GM18873 (cell line): ENCODE measurements around the gene NDUFB4.
"Not testable (repeated sequence)": the region's sequence is repeated elsewhere in the genome, so short reads cannot be mapped to it uniquely, and the experiment has no call there.

ENCODE experiments used
- ATAC-seq: cut with Tn5 transposase; IDR thresholded peaks from one replicate; pipeline ENCODE4 v1.9.1; 2021; ENCODE audit warnings: mild to moderate bottlenecking, moderate library complexity, moderate number of reproducible peaks; ENCODE audit not compliant: unreplicated experiment, low FRiP score

NDUFB4 gene

DNA sequence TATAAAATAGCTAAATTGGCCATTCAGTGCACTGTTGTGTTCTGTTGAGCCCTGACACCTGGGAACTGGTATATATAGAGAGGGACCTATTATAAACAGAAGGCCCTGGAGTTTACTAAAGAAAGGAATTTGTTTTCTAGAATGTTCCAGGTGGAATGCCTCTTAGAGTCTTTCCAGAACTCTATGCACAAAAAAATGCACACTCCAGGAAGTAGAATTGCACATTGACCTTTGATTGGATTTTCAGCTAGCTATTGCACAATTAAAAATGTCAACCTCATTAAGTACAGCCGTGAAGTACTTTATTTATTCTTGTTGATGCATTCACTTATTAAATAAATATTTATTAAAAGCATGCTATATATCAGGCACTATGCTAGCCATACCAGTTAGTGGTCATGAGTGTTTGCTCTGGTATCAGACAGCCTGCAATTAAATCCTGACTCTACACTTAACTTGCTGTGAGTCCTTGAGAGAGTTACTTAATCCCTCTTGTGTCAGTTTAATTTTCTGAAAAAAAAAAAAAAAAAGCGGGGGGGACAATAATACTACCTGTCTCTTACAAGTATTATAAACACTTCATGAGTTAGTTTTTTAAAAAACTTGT lies 40.8 kb downstream of the NDUFB4 start:
- ATAC-seq: no peak

DNA sequence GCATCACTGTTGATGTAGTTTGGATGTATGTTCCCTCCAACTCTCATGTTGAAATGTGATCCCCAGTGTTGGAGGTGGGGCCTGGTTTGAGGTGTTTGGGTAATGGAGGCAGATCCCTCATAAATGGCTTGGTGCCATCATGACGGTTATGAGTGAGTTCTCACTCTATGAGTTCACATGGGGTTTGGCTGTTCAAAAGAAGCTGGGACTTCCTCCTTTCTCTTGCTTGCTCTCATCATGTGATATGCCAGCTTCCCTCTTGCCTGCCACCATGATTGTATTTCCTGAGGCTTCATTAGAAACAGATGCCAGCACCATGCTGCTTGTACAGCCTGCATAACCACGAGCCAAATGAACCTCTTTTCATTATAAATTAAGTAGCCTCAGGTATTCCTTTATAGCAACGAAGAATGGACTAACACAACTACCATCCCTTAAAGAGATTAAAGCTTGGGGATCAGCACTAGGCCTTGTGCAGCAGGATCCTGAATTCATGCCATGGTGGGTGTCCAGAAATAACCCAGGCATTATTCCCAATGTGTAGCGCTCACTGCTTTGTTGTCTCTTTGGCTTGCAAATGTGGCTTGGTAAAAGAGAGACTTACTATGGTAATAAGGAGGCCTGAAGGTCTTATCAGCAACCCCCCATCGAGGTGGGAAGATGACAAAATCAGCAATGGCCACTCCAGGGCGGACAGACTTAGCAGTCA lies 41.9 kb downstream of the NDUFB4 start:
- ATAC-seq: no peak

DNA sequence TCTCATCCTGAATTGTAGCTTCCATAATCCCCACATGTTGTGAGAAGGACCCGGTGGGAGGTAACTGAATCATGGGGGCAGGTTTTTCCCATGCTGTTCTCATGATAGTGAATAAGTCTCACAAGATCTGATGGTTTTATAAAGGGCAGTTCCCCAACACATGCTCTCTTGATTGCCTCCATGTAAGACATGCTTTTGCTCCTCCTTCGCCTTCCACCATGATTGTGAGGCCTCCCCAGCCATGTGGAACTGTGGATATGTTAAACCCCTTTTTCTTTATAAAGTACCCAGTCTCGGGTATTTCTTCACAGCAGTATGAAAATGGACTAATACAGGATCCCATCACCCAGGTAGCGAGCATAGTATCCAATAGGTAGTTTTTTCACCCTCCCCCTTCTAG lies 42.7 kb downstream of the NDUFB4 start:
- ATAC-seq: not testable (repeated sequence)

DNA sequence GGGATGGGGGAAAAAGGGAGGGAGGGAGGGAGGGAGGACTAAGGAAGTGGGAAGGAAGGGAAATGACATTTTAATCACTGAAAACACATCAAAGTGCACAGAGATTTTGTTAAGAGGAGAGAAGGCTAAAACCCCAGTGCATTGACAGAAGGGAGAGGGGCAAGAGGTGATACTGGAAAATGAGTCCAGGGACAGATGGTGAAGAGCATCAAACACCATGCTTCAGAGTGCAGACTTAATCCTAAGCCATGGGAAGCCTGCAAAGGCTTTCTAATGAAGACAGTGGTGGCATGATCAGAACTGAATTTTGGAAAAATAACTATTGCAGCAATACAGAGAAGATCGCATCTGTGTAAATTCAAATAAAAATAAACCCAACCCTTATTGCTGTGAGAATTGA lies 44.1 kb downstream of the NDUFB4 start:
- no peak for ATAC-seq

DNA sequence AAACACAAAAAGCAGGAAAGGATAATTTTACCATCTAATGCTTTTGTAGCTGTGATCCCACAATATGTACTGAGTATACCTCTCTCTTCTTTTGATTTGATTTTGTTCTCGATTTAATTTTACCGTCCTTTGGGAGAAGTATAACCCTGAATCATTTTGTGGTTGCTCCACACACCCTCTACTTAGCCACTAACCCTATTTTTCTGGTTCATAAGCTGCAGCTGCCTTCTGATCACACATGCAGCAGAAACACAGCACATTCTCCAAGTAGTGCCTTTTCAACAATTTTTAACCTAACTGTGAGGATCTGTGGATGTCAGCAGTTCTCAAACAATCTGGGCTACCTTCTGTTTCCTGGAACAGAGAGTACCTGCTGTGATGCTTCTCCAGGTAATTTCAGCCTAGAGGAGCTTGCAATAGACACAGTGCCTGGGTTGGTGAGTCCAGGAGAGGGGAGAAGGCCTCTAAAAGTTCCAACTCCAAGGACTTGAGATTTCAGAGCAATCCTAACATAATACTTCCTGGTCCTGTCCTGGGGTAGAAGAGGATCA lies 45.6 kb downstream of the NDUFB4 start:
- no peak for ATAC-seq

DNA sequence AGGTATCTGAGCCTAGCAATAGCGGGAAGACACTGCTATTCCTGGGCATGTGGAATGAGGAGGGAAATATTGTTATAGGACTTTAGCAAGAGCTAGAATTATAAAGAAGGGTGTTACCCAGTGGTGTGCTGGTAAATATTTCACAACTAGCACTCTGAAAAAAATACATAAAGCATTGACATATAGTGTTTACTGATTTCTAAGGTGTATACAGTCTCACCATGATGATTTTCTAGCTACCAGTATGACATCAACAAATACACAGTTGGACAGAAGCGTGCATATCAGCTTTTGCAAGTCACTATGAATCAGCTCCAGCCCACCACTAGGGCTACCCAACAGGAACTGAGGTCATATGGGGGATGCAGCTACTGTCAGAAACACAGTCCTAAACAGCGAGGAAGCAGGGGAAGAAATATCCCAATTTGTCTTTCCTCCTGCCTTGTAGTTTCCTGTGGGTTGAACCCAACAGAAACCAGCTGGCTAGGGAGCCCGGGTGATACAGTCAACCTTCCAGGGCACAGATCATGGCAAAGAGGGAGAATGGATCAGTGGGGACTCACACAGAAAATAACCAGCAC lies 46.3 kb downstream of the NDUFB4 start:
- ATAC-seq: no peak

DNA sequence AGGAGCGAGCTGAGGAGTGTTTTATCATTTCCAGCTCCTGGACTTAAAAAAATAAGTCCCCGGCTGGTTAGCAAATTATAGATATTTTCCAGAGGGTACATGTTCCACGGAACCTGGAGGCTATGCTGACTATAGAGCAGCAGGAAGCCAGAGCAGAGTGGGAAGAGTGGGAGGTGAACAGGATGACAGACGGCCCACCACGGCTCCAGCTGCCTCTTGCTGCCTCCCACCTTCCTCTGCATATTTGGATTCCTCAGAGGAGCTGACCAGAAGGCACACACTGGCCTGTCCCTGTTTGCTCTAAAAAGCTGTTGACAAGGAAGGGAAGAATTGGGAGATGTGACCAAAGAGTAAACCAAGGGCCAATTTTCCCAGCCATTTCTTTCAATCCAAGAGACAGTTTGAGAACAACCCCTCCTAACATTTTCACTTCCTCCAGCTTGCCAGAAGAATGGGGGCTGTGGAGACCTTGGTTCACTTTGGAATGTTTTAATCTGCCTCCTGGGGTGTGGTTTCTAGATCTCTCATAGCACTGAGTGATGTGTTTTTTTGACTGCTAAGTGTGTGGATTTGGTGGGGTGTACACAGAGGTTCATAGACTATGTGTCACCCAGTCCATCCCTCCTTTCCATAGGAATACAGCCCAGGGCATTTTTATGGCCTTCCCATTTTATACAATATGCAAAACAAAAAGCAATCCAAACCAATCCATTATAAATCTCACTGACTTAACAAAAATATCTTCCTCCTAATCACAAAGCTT lies 49.1 kb downstream of the NDUFB4 start:
- no peak for ATAC-seq

DNA sequence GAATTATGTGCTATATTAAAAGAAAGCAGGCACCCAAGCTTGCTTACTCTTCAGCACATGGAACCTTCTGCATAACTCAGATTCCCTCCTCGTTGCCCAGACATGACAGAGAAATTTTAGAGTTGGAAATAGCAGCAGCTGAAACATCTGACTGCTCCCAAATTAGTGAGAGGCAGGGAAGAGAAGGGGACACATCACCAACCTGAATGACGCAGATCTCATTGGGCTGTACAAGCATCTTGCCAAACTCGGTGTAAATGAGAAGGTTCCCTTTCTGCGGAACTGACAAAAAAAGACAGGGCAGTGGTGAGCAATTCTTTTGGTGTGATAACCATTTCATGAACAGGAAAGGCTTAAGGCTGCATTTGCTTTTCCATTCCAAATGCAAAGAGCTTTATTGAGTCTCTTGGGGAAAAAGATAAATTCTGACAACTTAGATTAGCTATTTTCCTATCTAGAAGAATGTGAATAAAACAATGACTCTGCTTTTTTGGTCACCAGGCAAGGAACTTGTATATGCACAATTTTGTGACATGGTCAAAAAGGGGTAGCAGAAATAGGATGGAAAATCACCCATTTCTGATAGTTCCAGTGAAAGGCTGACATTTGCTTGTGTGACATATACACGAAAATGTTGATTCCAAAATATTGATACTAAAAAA lies 50.8 kb downstream of the NDUFB4 start:
- ATAC-seq: no peak

DNA sequence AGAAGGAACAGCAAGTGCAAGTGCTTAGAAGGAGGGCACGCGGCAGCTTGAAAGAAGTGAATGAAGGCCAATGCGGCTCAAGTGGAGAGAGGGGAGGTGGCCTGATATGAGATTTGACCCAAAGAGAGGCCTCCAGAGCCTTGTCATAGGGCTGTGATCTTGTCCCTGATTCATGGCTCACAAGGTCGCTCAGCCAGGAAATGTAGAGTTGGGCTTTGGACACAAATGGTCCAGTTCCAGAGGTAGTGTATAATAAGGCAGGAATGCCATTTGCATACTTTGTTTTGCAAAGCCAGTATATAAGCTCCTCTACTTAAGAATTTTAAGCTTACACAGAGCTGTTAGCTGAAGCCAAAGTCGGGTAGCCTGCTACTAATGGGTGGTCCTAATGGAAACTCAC lies 52.2 kb downstream of the NDUFB4 start:
- ATAC-seq: no peak

DNA sequence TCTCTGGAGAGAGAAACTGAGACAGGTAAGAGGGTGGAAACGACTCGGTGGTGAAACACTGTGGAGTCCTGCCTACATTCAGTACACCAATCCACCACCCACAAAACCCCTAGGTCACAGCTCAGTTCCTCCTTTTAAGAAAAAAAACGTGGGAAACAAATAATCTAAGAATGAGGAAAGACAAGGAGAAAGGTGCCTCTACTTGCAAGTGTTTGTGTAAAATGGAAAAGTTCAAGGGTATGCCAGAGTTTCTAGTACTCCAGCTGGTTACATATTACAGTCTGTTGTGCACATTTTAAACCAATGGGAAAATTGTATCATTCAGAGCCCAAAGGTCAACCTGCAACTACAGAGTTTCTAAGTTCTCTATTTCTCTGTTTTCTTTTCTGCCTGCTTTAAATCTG lies 53.7 kb downstream of the NDUFB4 start:
- ATAC-seq: no peak

DNA sequence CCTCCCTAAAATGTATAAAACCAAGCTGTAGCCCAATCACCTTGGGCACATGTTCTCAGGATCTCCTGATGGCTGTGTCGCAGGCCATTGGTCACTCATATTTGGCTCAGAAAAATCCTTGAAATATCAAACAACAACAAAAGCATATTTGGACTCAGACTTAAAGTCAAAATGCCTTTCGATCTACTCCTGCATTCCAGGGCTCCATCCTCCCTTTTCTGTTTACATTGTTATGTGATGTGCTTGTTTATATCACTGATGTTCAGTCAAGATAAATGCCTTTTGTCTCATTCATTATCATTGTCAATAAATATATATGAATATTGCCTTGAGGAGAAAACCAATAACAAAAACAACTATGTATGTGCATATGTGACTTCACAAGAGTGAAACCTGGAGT lies 54.2 kb downstream of the NDUFB4 start:
- ATAC-seq: no peak
